ENCODE measurements around the gene RRP8. TPM values are rescaled to one million over a fixed set of nuclear protein-coding genes. Genes with fewer than 3 reads are reported as not detected.

RRP8 gene
- total RNA-seq, 1 experiment from 2014 or later: 16.0 TPM

DNA sequence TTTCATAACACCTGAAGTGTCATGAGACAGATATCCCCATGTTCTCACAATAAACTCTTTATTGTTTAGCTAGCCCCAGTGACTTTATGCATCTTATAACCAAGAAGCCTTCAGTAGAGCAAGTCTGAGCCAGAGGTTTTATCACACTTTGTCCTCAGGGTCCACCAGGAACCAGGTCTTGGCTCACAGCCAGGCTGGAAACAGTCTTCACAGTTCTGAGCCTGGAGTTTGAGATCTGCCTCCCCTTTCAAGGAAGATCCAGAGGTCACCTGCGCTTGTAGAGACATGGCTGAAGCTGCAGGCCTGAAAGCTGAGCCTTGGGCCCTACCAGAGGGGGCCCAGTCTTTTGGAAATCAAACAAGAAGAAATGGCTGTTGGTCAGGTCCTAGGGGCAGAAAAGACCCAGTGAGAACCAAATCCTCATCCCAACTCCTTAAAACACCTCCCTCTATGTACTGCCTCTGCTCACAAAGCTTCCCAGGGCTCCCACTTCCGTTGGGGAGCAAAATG is 3.5 kb downstream of the RRP8 start:
- Histone ChIP-seq H3K4me2 (ENCODE audit: insufficient read depth, insufficient read length, low read length) (no peak overlapping the region), H3K18ac (ENCODE audit: insufficient read length, low read depth, low read length) (no peak overlapping the region), H3K14ac (ENCODE audit: insufficient read depth, low read length) (no peak overlapping the region), H2BK12ac (ENCODE audit: insufficient read length, low read depth, low read length) (no peak overlapping the region), H3K27ac (ENCODE audit: insufficient read length, low read depth, low read length) (no peak overlapping the region), H3K79me2 (ENCODE audit: insufficient read depth, low read length) (peaks cover 7% of the 10 kb centered on the region; the same call in 1 of the 2 replicates), H3K23me2 (ENCODE audit: insufficient read length, low read depth, low read length, poor library complexity, severe bottlenecking) (peaks cover 15% of the 10 kb centered on the region), H2BK20ac (ENCODE audit: low read depth, low read length, poor library complexity, severe bottlenecking) (no peak overlapping the region), H3K4me1 (ENCODE audit: insufficient read depth, low read length) (peaks cover 3% of the 10 kb centered on the region; the same call in 1 of the 2 replicates), H3K9me3 (ENCODE audit: control insufficient read depth, low read depth, low read length) (no peaks in the 10 kb centered on the region), H3K27me3 (ENCODE audit: insufficient read depth, low read length) (no peaks in the 10 kb centered on the region), H3K56ac (ENCODE audit: insufficient read length, low read depth, low read length) (no peak overlapping the region), H2BK15ac (ENCODE audit: low read depth, low read length) (no peak overlapping the region), H3K79me1 (ENCODE audit: insufficient read depth, low read depth, low read length, poor library complexity, severe bottlenecking) (no peaks in the 10 kb centered on the region), H3K23ac (ENCODE audit: insufficient read length, low read depth, low read length) (no peak overlapping the region), H3K9ac (ENCODE audit: extremely low read depth, insufficient read length, low read length) (no peak overlapping the region), H3T11ph (ENCODE audit: low read length) (no peak overlapping the region), H4K91ac (ENCODE audit: insufficient read length, low read depth, low read length) (no peak overlapping the region), H2BK5ac (ENCODE audit: insufficient read length, low read length) (no peak overlapping the region), H2AFZ (ENCODE audit: low read length) (no peak overlapping the region), H4K8ac (replicated peaks; ENCODE audit: insufficient read length, low read depth, low read length) (no peak overlapping the region), H4K20me1 (ENCODE audit: control insufficient read depth, insufficient read depth, insufficient read length) (no peaks in the 10 kb centered on the region), H4K5ac (ENCODE audit: insufficient read length, low read depth, low read length) (no peak overlapping the region), H3K4ac (ENCODE audit: low read depth, low read length) (no peak overlapping the region), H2BK120ac (ENCODE audit: low read depth, low read length, poor library complexity, severe bottlenecking) (no peak overlapping the region), H2AK5ac (ENCODE audit: insufficient read length, low read length) (no peak overlapping the region)
- peaks cover 6 to 43% (median 25%) of the 10 kb centered on the region in 3 experiments; a peak in 6 of 7 replicates for H3K36me3 Mint-ChIP-seq (ENCODE audit: insufficient read depth in 1 of 3, low read depth in 3 of 3)
- no peak overlapping the region for H3K4me3 Mint-ChIP-seq
- H3K27me3 Mint-ChIP-seq (ENCODE audit: low read depth): no peaks in the 10 kb centered on the region
- no peaks in the 10 kb centered on the region; a peak in 1 of 4 replicates for H3K4me1 Mint-ChIP-seq
- no peaks in the 10 kb centered on the region for H3K9me3 Mint-ChIP-seq
- DNase-seq: no peak
- TF ChIP-seq, protein P1, sequence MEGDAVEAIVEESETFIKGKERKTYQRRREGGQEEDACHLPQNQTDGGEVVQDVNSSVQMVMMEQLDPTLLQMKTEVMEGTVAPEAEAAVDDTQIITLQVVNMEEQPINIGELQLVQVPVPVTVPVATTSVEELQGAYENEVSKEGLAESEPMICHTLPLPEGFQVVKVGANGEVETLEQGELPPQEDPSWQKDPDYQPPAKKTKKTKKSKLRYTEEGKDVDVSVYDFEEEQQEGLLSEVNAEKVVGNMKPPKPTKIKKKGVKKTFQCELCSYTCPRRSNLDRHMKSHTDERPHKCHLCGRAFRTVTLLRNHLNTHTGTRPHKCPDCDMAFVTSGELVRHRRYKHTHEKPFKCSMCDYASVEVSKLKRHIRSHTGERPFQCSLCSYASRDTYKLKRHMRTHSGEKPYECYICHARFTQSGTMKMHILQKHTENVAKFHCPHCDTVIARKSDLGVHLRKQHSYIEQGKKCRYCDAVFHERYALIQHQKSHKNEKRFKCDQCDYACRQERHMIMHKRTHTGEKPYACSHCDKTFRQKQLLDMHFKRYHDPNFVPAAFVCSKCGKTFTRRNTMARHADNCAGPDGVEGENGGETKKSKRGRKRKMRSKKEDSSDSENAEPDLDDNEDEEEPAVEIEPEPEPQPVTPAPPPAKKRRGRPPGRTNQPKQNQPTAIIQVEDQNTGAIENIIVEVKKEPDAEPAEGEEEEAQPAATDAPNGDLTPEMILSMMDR (conservative IDR thresholded peaks at IDR 0.05): no peak
- WGBS (ENCODE audit: extremely low coverage, insufficient read length, low lambda C conversion rate): no CpG with 5 or more reads among the region's 2 CpGs
- no peak overlapping the region for H3K27ac Mint-ChIP-seq
